Measurements from ENCODE around the gene SYAP1. TPM values are rescaled to one million over a fixed set of nuclear protein-coding genes. Genes with fewer than 3 reads are reported as not detected.
"Not testable (repeated sequence)": the region's sequence is repeated elsewhere in the genome, so short reads cannot be mapped to it uniquely, and the experiment has no call there.

SYAP1 gene
- total and polyA plus RNA-seq, 2 experiments from 2014 or later, result 18.0 to 48.3 TPM

- H3K27ac Mint-ChIP-seq; H3K4me3 Mint-ChIP-seq; H3K4me1 ChIP-seq (ENCODE audit: insufficient read depth); H3K4me3 ChIP-seq; H3K27ac ChIP-seq (ENCODE audit: low read depth); DNase-seq (ENCODE audit: low spot score); H3K4me2 ChIP-seq; H3K27me3 Mint-ChIP-seq (ENCODE audit: insufficient read depth, low read depth, poor library complexity); H3K27me3 ChIP-seq (ENCODE audit: insufficient read depth); H3F3A ChIP-seq (replicated peaks; ENCODE audit: low read depth); H3K9me2 ChIP-seq (ENCODE audit: insufficient read depth); H3K36me3 ChIP-seq (ENCODE audit: insufficient read depth); H2AFZ ChIP-seq; ATAC-seq; H4K20me1 ChIP-seq (replicated peaks; ENCODE audit: insufficient read depth); H3K4me1 Mint-ChIP-seq: not testable (repeated sequence)
- Mint-ChIP-seq H3K36me3 (ENCODE audit: low read depth) (peaks cover 33% of the 10 kb centered on the region; the same call in 2 of the 3 replicates), H3K9me3 (peaks cover 14% of the 10 kb centered on the region; the same call in 2 of the 3 replicates)
- H3K79me2 ChIP-seq (replicated peaks; ENCODE audit: insufficient read depth), result peaks cover 94% of the 10 kb centered on the region
These were observed 7.1 kb downstream of the SYAP1 start for GRCh38 chrX:16726347-16726988.

DNA sequence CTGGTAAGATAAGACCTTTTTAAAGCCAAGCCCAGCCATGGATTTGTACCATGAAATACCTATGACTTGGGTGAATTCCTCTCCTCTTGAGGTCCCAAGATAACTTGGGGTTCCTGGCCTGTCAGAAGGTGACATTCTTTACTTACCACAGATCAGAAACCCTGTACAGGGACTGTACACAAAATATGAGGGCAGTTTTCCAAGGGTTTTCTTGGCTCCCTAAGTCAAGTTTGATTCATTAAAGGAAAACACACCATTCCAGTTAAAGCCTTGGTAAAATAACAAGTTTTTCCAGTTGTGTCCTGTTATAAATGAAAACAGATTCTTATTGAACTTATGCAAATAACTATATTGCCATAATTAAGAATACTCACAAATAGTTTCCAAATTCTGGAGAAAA, 8.2 kb downstream of the SYAP1 start:
- H3K4me3 ChIP-seq, result no peak overlapping the region
- H2AFZ ChIP-seq, result no peak overlapping the region
- Mint-ChIP-seq H3K4me3 (no peak overlapping the region), H3K27me3 (ENCODE audit: insufficient read depth, low read depth, poor library complexity) (no peaks in the 10 kb centered on the region), H3K27ac (no peak overlapping the region), H3K4me1 (no peaks in the 10 kb centered on the region), H3K36me3 (ENCODE audit: low read depth) (peaks cover 30% of the 10 kb centered on the region; the same call in 2 of the 3 replicates), H3K9me3 (peaks cover 14% of the 10 kb centered on the region; the same call in 2 of the 3 replicates)
- H3F3A ChIP-seq (replicated peaks; ENCODE audit: low read depth), result no peaks in the 10 kb centered on the region
- DNase-seq (ENCODE audit: low spot score) (no peak), ATAC-seq (no peak)
- H3K36me3 ChIP-seq (ENCODE audit: insufficient read depth), result peaks cover 5% of the 10 kb centered on the region; the same call in 1 of the 2 replicates
- H3K27me3 ChIP-seq (ENCODE audit: insufficient read depth), result no peaks in the 10 kb centered on the region
- TF ChIP-seq JUNB (IDR thresholded peaks at IDR 0.05; ENCODE audit: unreplicated experiment) (no peak), REST (IDR thresholded peaks at IDR 0.05; ENCODE audit: unreplicated experiment) (no peak), EZH2phosphoT487 (IDR thresholded peaks at IDR 0.05; ENCODE audit: unreplicated experiment) (no peak)
- TF ChIP-seq, protein P1, sequence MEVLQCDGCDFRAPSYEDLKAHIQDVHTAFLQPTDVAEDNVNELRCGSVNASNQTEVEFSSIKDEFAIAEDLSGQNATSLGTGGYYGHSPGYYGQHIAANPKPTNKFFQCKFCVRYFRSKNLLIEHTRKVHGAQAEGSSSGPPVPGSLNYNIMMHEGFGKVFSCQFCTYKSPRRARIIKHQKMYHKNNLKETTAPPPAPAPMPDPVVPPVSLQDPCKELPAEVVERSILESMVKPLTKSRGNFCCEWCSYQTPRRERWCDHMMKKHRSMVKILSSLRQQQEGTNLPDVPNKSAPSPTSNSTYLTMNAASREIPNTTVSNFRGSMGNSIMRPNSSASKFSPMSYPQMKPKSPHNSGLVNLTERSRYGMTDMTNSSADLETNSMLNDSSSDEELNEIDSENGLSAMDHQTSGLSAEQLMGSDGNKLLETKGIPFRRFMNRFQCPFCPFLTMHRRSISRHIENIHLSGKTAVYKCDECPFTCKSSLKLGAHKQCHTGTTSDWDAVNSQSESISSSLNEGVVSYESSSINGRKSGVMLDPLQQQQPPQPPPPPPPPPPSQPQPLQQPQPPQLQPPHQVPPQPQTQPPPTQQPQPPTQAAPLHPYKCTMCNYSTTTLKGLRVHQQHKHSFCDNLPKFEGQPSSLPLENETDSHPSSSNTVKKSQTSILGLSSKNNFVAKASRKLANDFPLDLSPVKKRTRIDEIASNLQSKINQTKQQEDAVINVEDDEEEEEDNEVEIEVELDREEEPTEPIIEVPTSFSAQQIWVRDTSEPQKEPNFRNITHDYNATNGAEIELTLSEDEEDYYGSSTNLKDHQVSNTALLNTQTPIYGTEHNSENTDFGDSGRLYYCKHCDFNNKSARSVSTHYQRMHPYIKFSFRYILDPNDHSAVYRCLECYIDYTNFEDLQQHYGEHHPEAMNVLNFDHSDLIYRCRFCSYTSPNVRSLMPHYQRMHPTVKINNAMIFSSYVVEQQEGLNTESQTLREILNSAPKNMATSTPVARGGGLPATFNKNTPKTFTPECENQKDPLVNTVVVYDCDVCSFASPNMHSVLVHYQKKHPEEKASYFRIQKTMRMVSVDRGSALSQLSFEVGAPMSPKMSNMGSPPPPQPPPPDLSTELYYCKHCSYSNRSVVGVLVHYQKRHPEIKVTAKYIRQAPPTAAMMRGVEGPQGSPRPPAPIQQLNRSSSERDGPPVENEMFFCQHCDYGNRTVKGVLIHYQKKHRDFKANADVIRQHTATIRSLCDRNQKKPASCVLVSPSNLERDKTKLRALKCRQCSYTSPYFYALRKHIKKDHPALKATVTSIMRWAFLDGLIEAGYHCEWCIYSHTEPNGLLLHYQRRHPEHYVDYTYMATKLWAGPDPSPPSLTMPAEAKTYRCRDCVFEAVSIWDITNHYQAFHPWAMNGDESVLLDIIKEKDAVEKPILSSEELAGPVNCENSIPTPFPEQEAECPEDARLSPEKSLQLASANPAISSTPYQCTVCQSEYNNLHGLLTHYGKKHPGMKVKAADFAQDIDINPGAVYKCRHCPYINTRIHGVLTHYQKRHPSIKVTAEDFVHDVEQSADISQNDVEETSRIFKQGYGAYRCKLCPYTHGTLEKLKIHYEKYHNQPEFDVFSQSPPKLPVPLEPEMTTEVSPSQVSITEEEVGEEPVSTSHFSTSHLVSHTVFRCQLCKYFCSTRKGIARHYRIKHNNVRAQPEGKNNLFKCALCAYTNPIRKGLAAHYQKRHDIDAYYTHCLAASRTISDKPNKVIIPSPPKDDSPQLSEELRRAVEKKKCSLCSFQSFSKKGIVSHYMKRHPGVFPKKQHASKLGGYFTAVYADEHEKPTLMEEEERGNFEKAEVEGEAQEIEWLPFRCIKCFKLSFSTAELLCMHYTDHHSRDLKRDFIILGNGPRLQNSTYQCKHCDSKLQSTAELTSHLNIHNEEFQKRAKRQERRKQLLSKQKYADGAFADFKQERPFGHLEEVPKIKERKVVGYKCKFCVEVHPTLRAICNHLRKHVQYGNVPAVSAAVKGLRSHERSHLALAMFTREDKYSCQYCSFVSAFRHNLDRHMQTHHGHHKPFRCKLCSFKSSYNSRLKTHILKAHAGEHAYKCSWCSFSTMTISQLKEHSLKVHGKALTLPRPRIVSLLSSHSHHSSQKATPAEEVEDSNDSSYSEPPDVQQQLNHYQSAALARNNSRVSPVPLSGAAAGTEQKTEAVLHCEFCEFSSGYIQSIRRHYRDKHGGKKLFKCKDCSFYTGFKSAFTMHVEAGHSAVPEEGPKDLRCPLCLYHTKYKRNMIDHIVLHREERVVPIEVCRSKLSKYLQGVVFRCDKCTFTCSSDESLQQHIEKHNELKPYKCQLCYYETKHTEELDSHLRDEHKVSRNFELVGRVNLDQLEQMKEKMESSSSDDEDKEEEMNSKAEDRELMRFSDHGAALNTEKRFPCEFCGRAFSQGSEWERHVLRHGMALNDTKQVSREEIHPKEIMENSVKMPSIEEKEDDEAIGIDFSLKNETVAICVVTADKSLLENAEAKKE (CRISPR knock-in tag; IDR thresholded peaks at IDR 0.05), result no peak
- H3K79me2 ChIP-seq (replicated peaks; ENCODE audit: insufficient read depth), result peaks cover 90% of the 10 kb centered on the region
- H3K4me2 ChIP-seq, result no peak overlapping the region
- H3K27ac ChIP-seq (ENCODE audit: low read depth), result no peak overlapping the region
- no peaks in the 10 kb centered on the region for H3K4me1 ChIP-seq (ENCODE audit: insufficient read depth)
- no peaks in the 10 kb centered on the region for H4K20me1 ChIP-seq (replicated peaks; ENCODE audit: insufficient read depth)
- H3K9me2 ChIP-seq (ENCODE audit: insufficient read depth), result no peaks in the 10 kb centered on the region
